ENCODE measurements around the gene VPS4A.

Gene VPS4A

GRCh38 chr16:69363281-69363717 lies 52.1 kb downstream of the VPS4A start:
- Histone ChIP-seq H3K9me3 (no peaks in the 10 kb centered on the region), H3K4me1 (no peaks in the 10 kb centered on the region), H3K27me3 (no peaks in the 10 kb centered on the region), H3K36me3 (peaks cover 52% of the 10 kb centered on the region), H3K4me3 (ENCODE audit: low read depth, low read length) (no peak overlapping the region)
- no peak for DNase-seq
- no peak for TF ChIP-seq CTCF (IDR thresholded peaks at IDR 0.05; ENCODE audit: low read depth, low read length)

GRCh38 chr16:69364088-69364487 lies 52.9 kb downstream of the VPS4A start:
- Histone ChIP-seq H3K4me3 (ENCODE audit: low read depth, low read length) (no peak overlapping the region), H3K27me3 (no peaks in the 10 kb centered on the region), H3K36me3 (peaks cover 54% of the 10 kb centered on the region), H3K4me1 (no peaks in the 10 kb centered on the region), H3K9me3 (no peaks in the 10 kb centered on the region)
- no peak for TF ChIP-seq CTCF (IDR thresholded peaks at IDR 0.05; ENCODE audit: low read depth, low read length)
- DNase-seq = no peak

- Histone ChIP-seq H3K4me1 (no peaks in the 10 kb centered on the region), H3K36me3 (peaks cover 64% of the 10 kb centered on the region), H3K9me3 (no peaks in the 10 kb centered on the region), H3K4me3 (ENCODE audit: low read depth, low read length) (no peak overlapping the region), H3K27me3 (no peaks in the 10 kb centered on the region)
- TF ChIP-seq CTCF (IDR thresholded peaks at IDR 0.05; ENCODE audit: low read depth, low read length) = no peak
- no peak for DNase-seq
Measured at GRCh38 chr16:69365901-69366300, 54.8 kb downstream of the VPS4A start.

GRCh38 chr16:69366431-69366830 lies 55.3 kb downstream of the VPS4A start:
- no peaks in the 10 kb centered on the region for H3K27me3 ChIP-seq
- no peak overlapping the region for H3K4me3 ChIP-seq (ENCODE audit: low read depth, low read length)
- H3K9me3 ChIP-seq = no peaks in the 10 kb centered on the region
- no peak for TF ChIP-seq CTCF (IDR thresholded peaks at IDR 0.05; ENCODE audit: low read depth, low read length)
- no peaks in the 10 kb centered on the region for H3K4me1 ChIP-seq
- DNase-seq = no peak
- peaks cover 61% of the 10 kb centered on the region for H3K36me3 ChIP-seq

- Histone ChIP-seq H3K4me1 (no peaks in the 10 kb centered on the region), H3K36me3 (peaks cover 68% of the 10 kb centered on the region), H3K27me3 (no peaks in the 10 kb centered on the region), H3K9me3 (no peaks in the 10 kb centered on the region), H3K4me3 (ENCODE audit: low read depth, low read length) (no peak overlapping the region)
- no peak for DNase-seq
- no peak for TF ChIP-seq CTCF (IDR thresholded peaks at IDR 0.05; ENCODE audit: low read depth, low read length)
Measured at GRCh38 chr16:69367980-69368379, 56.8 kb downstream of the VPS4A start.

- H3K36me3 ChIP-seq = peaks cover 68% of the 10 kb centered on the region
- H3K4me3 ChIP-seq (ENCODE audit: low read depth, low read length) = no peak overlapping the region
- no peaks in the 10 kb centered on the region for H3K9me3 ChIP-seq
- H3K4me1 ChIP-seq = no peaks in the 10 kb centered on the region
- TF ChIP-seq CTCF (IDR thresholded peaks at IDR 0.05; ENCODE audit: low read depth, low read length) = no peak
- H3K27me3 ChIP-seq = no peaks in the 10 kb centered on the region
- DNase-seq = no peak
Measured at GRCh38 chr16:69368866-69369265, 57.7 kb downstream of the VPS4A start.

All from BE2C (cell line).